B cell (primary cell): ENCODE data around the gene ERC1.

Experiments used
- CTCF ChIP-seq: fragments of 200-600 bp; IDR thresholded peaks from one replicate; pipeline ENCODE4 v1.8.0; 2022; ENCODE audit warnings: antibody characterized with exemption, mild to moderate bottlenecking
- EZH2 ChIP-seq: IDR thresholded peaks from 2 replicates; pipeline ENCODE4 v1.6.1; 2012; ENCODE audit warnings: borderline replicate concordance, low read depth, mild to moderate bottlenecking, moderate library complexity, low read length; ENCODE audit not compliant: insufficient read depth, poor library complexity, severe bottlenecking

- TF ChIP-seq EZH2 = no peak
- TF ChIP-seq CTCF = no peak
Observed at GRCh38 chr12:1050059-1050707, 59.2 kb downstream of the ERC1 start.
